Measurements from ENCODE around the gene RAB8B.

Gene RAB8B

GRCh38 chr15:63264688-63265293 is 75.4 kb downstream of the RAB8B start:
- Histone ChIP-seq H3K36me3 (ENCODE audit: insufficient read depth, low read length) (peaks cover 33% of the 10 kb centered on the region), H3K4me1 (ENCODE audit: control insufficient read depth, insufficient read depth, low read length, unreplicated experiment) (peaks cover 6% of the 10 kb centered on the region)

GRCh38 chr15:63274427-63274826 is 85.0 kb downstream of the RAB8B start:
- Histone ChIP-seq H3K27me3 (ENCODE audit: insufficient read depth, low read length) (no peaks in the 10 kb centered on the region), H3K36me3 (ENCODE audit: insufficient read depth, low read length) (0 out of 2 replicates have a peak, but pooled peaks cover 4% of the 10 kb centered on the region), H3K4me3 (ENCODE audit: low read depth, low read length) (no peak overlapping the region), H3K27ac (ENCODE audit: low read depth, low read length) (no peak overlapping the region), H3K79me2 (ENCODE audit: control insufficient read depth, insufficient read depth, low read length, unreplicated experiment) (peaks cover 3% of the 10 kb centered on the region), H2AFZ (ENCODE audit: low read length, unreplicated experiment) (no peak overlapping the region), H3K4me1 (ENCODE audit: control insufficient read depth, insufficient read depth, low read length, unreplicated experiment) (peaks cover 14% of the 10 kb centered on the region)

More at GRCh38 chr15:63264688-63265293, 75.4 kb downstream of the RAB8B start:
- no peak overlapping the region for H3K4me3 ChIP-seq (ENCODE audit: low read depth, low read length)
- no peak overlapping the region for H2AFZ ChIP-seq (ENCODE audit: low read length, unreplicated experiment)
- H3K27me3 ChIP-seq (ENCODE audit: insufficient read depth, low read length), result no peaks in the 10 kb centered on the region
- no peaks in the 10 kb centered on the region for H3K79me2 ChIP-seq (ENCODE audit: control insufficient read depth, insufficient read depth, low read length, unreplicated experiment)
- no peak overlapping the region for H3K27ac ChIP-seq (ENCODE audit: low read depth, low read length)

- peak overlapping the region; percentile 66 for H2AFZ ChIP-seq (ENCODE audit: low read length, unreplicated experiment)
- H3K4me3 ChIP-seq (ENCODE audit: low read depth, low read length), result peak overlapping the region; percentile 82
- peak overlapping the region; percentile 51 for H3K27ac ChIP-seq (ENCODE audit: low read depth, low read length)
- H3K4me1 ChIP-seq (ENCODE audit: control insufficient read depth, insufficient read depth, low read length, unreplicated experiment), result peaks cover 14% of the 10 kb centered on the region
- H3K36me3 ChIP-seq (ENCODE audit: insufficient read depth, low read length), result peaks cover 13% of the 10 kb centered on the region; the same call in 1 of the 2 replicates
- H3K79me2 ChIP-seq (ENCODE audit: control insufficient read depth, insufficient read depth, low read length, unreplicated experiment), result peaks cover 3% of the 10 kb centered on the region
- no peaks in the 10 kb centered on the region for H3K27me3 ChIP-seq (ENCODE audit: insufficient read depth, low read length)
Measured at GRCh38 chr15:63276342-63277037, 87.1 kb downstream of the RAB8B start.

- H3K79me2 ChIP-seq (ENCODE audit: control insufficient read depth, insufficient read depth, low read length, unreplicated experiment), result peaks cover 3% of the 10 kb centered on the region
- H3K4me1 ChIP-seq (ENCODE audit: control insufficient read depth, insufficient read depth, low read length, unreplicated experiment), result peaks cover 14% of the 10 kb centered on the region
- no peaks in the 10 kb centered on the region for H3K27me3 ChIP-seq (ENCODE audit: insufficient read depth, low read length)
- H3K36me3 ChIP-seq (ENCODE audit: insufficient read depth, low read length), result peaks cover 13% of the 10 kb centered on the region; the same call in 1 of the 2 replicates
- H3K27ac ChIP-seq (ENCODE audit: low read depth, low read length), result peak within 1 kb of the TSS; percentile 51
- peak within 1 kb of the TSS; percentile 91 for H3K4me3 ChIP-seq (ENCODE audit: low read depth, low read length)
- peak within 1 kb of the TSS; percentile 84 for H2AFZ ChIP-seq (ENCODE audit: low read length, unreplicated experiment)
Measured at GRCh38 chr15:63277038-63277892, 87.9 kb downstream of the RAB8B start, which contains the start of gene APH1B. Gene APH1B (plus strand): TSS chr15:63277605. CDS start chr15:63277624, 19 bp downstream.

GRCh38 chr15:63277893-63278456 is 88.6 kb downstream of the RAB8B start:
- Histone ChIP-seq H2AFZ (ENCODE audit: low read length, unreplicated experiment) (peak overlapping the region; percentile 84), H3K36me3 (ENCODE audit: insufficient read depth, low read length) (peaks cover 13% of the 10 kb centered on the region; the same call in 1 of the 2 replicates), H3K4me1 (ENCODE audit: control insufficient read depth, insufficient read depth, low read length, unreplicated experiment) (peaks cover 14% of the 10 kb centered on the region), H3K27me3 (ENCODE audit: insufficient read depth, low read length) (no peaks in the 10 kb centered on the region), H3K79me2 (ENCODE audit: control insufficient read depth, insufficient read depth, low read length, unreplicated experiment) (peaks cover 3% of the 10 kb centered on the region), H3K27ac (ENCODE audit: low read depth, low read length) (no peak overlapping the region), H3K4me3 (ENCODE audit: low read depth, low read length) (peak overlapping the region; percentile 91)

- no peak overlapping the region for H3K27ac ChIP-seq (ENCODE audit: low read depth, low read length)
- H3K4me3 ChIP-seq (ENCODE audit: low read depth, low read length), result no peak overlapping the region
- no peaks in the 10 kb centered on the region for H3K27me3 ChIP-seq (ENCODE audit: insufficient read depth, low read length)
- H3K79me2 ChIP-seq (ENCODE audit: control insufficient read depth, insufficient read depth, low read length, unreplicated experiment), result no peaks in the 10 kb centered on the region
- H3K4me1 ChIP-seq (ENCODE audit: control insufficient read depth, insufficient read depth, low read length, unreplicated experiment), result peaks cover 16% of the 10 kb centered on the region
- H3K36me3 ChIP-seq (ENCODE audit: insufficient read depth, low read length), result peaks cover 19% of the 10 kb centered on the region; the same call in 1 of the 2 replicates
- no peak overlapping the region for H2AFZ ChIP-seq (ENCODE audit: low read length, unreplicated experiment)
Measured at GRCh38 chr15:63283126-63283525, 93.7 kb downstream of the RAB8B start.

- no peak overlapping the region for H2AFZ ChIP-seq (ENCODE audit: low read length, unreplicated experiment)
- peaks cover 16% of the 10 kb centered on the region; the same call in 1 of the 2 replicates for H3K36me3 ChIP-seq (ENCODE audit: insufficient read depth, low read length)
Measured at GRCh38 chr15:63284335-63284734, 94.9 kb downstream of the RAB8B start.

GRCh38 chr15:63287109-63287508 is 97.7 kb downstream of the RAB8B start:
- Histone ChIP-seq H3K79me2 (ENCODE audit: control insufficient read depth, insufficient read depth, low read length, unreplicated experiment) (no peaks in the 10 kb centered on the region), H3K36me3 (ENCODE audit: insufficient read depth, low read length) (peaks cover 7% of the 10 kb centered on the region), H3K27me3 (ENCODE audit: insufficient read depth, low read length) (no peaks in the 10 kb centered on the region), H3K4me1 (ENCODE audit: control insufficient read depth, insufficient read depth, low read length, unreplicated experiment) (peaks cover 37% of the 10 kb centered on the region), H3K27ac (ENCODE audit: low read depth, low read length) (0 out of 2 replicates have a peak overlapping the region, but pooled peaks have one; percentile 20), H3K4me3 (ENCODE audit: low read depth, low read length) (no peak overlapping the region), H2AFZ (ENCODE audit: low read length, unreplicated experiment) (no peak overlapping the region)

More at GRCh38 chr15:63284335-63284734, 94.9 kb downstream of the RAB8B start:
- no peak overlapping the region for H3K27ac ChIP-seq (ENCODE audit: low read depth, low read length)
- H3K4me3 ChIP-seq (ENCODE audit: low read depth, low read length), result no peak overlapping the region
- H3K4me1 ChIP-seq (ENCODE audit: control insufficient read depth, insufficient read depth, low read length, unreplicated experiment), result peaks cover 17% of the 10 kb centered on the region
- no peaks in the 10 kb centered on the region for H3K27me3 ChIP-seq (ENCODE audit: insufficient read depth, low read length)
- H3K79me2 ChIP-seq (ENCODE audit: control insufficient read depth, insufficient read depth, low read length, unreplicated experiment), result no peaks in the 10 kb centered on the region

- H3K4me3 ChIP-seq (ENCODE audit: low read depth, low read length), result peak overlapping the region; percentile 49; the same call in 1 of the 2 replicates
- H3K79me2 ChIP-seq (ENCODE audit: control insufficient read depth, insufficient read depth, low read length, unreplicated experiment), result no peaks in the 10 kb centered on the region
- H3K36me3 ChIP-seq (ENCODE audit: insufficient read depth, low read length), result peaks cover 14% of the 10 kb centered on the region
- H3K27ac ChIP-seq (ENCODE audit: low read depth, low read length), result peak overlapping the region; percentile 20
- H3K4me1 ChIP-seq (ENCODE audit: control insufficient read depth, insufficient read depth, low read length, unreplicated experiment), result peaks cover 38% of the 10 kb centered on the region
- no peaks in the 10 kb centered on the region for H3K27me3 ChIP-seq (ENCODE audit: insufficient read depth, low read length)
- peak overlapping the region; percentile 47 for H2AFZ ChIP-seq (ENCODE audit: low read length, unreplicated experiment)
Measured at GRCh38 chr15:63288342-63288741, 98.9 kb downstream of the RAB8B start.
